HG02884 (cell line): ENCODE results near the gene RFT1.

Experiments
- ATAC-seq: cut with Tn5 transposase; IDR thresholded peaks from one replicate; pipeline ENCODE4 v1.9.1; 2021; ENCODE audit warnings: mild to moderate bottlenecking, moderate library complexity; ENCODE audit not compliant: unreplicated experiment

Gene RFT1

GRCh38 chr3:53097887-53098286 is 32.3 kb downstream of the RFT1 start:
- ATAC-seq = no peak

- no peak for ATAC-seq
These were observed 37.3 kb downstream of the RFT1 start for GRCh38 chr3:53092942-53093341.

GRCh38 chr3:53092216-53092615 is 38.0 kb downstream of the RFT1 start:
- no peak for ATAC-seq

- ATAC-seq = no peak
These were observed 39.2 kb downstream of the RFT1 start for GRCh38 chr3:53091011-53091410.

- ATAC-seq = no peak
These were observed 40.7 kb downstream of the RFT1 start for GRCh38 chr3:53089511-53089910.

- ATAC-seq = no peak
These were observed 44.8 kb downstream of the RFT1 start for GRCh38 chr3:53085476-53085875.

GRCh38 chr3:53084310-53085001 is 45.8 kb downstream of the RFT1 start:
- no peak for ATAC-seq

- no peak for ATAC-seq
These were observed 46.3 kb downstream of the RFT1 start for GRCh38 chr3:53083949-53084309.

GRCh38 chr3:53083521-53083920 is 46.7 kb downstream of the RFT1 start:
- ATAC-seq = no peak

- no peak for ATAC-seq
These were observed 47.5 kb downstream of the RFT1 start for GRCh38 chr3:53082736-53083135.

GRCh38 chr3:53081318-53081717 is 48.9 kb downstream of the RFT1 start:
- ATAC-seq = no peak

GRCh38 chr3:53080612-53081205 is 49.5 kb downstream of the RFT1 start:
- no peak for ATAC-seq

- no peak for ATAC-seq
These were observed 50.3 kb downstream of the RFT1 start for GRCh38 chr3:53079791-53080555.

GRCh38 chr3:53079147-53079546 is 51.1 kb downstream of the RFT1 start:
- no peak for ATAC-seq

- no peak for ATAC-seq
These were observed 51.6 kb downstream of the RFT1 start for GRCh38 chr3:53078656-53079055.

GRCh38 chr3:53077476-53078220 is 52.6 kb downstream of the RFT1 start:
- no peak for ATAC-seq

GRCh38 chr3:53075743-53076140 is 54.5 kb downstream of the RFT1 start:
- ATAC-seq = no peak

- no peak for ATAC-seq
These were observed 55.2 kb downstream of the RFT1 start for GRCh38 chr3:53074761-53075742.

GRCh38 chr3:53074366-53074696 is 55.9 kb downstream of the RFT1 start:
- no peak for ATAC-seq

GRCh38 chr3:53073553-53074365 is 56.5 kb downstream of the RFT1 start:
- no peak for ATAC-seq
